Right lobe of liver (tissue), 6 donors: ENCODE data around the gene CCDC39. TPM values are rescaled to one million over a fixed set of nuclear protein-coding genes. Genes with fewer than 3 reads are reported as not detected.
A peak's percentile ranks its signal among the peaks of the same experiment; 100 is the strongest.
"Not testable (repeated sequence)": the region's sequence is repeated elsewhere in the genome, so short reads cannot be mapped to it uniquely, and the experiment has no call there.

Experiments used
- ATAC-seq, 4 donors: fragments of 200-7000 bp; cut with Tn5 transposase; one replicate each; pipeline ENCODE4 v1.9.1; 2020; ENCODE audit warnings: mild to moderate bottlenecking in 4 of 4, moderate library complexity in 4 of 4
- DNase-seq, 3 donors: peaks; one replicate each; pipeline ENCODE4 v3.0.0-alpha.2; 2020
- H3K27ac ChIP-seq, 3 donors: fragments of 200-600 bp; one replicate each; pipeline ENCODE4 v1.8.0; 2022
- H3K27me3 ChIP-seq, 2 donors: fragments of 200-600 bp; one replicate each; pipeline ENCODE4 v1.8.0; 2022
- H3K36me3 ChIP-seq, 4 donors: fragments of 200-600 bp; sonication (generic) in 1 of 4; one replicate each; pipeline versions ENCODE4 v1.5.1 to v1.8.0; 2017 to 2022; ENCODE audit warnings: control low read depth in 1 of 4
- H3K4me1 ChIP-seq, 4 donors: fragments of 200-600 bp; sonication (generic) in 1 of 4; one replicate each; pipeline versions ENCODE4 v1.5.1 to v1.8.0; 2017 to 2022; ENCODE audit warnings: control low read depth in 1 of 4
- H3K4me3 ChIP-seq, 3 donors: fragments of 200-600 bp; one replicate each; pipeline ENCODE4 v1.8.0; 2022
- H3K9me3 ChIP-seq, 4 donors: fragments of 200-600 bp; sonication (generic) in 1 of 4; one replicate each; pipeline versions ENCODE4 v1.5.1 to v1.8.0; 2017 to 2022; ENCODE audit warnings: control low read depth in 1 of 4
- CTCF ChIP-seq, 4 donors: fragments of 200-600 bp in 3 of 4; fragments of 450-650 bp in 1 of 4; IDR thresholded peaks; one replicate each; pipeline versions ENCODE4 v1.5.1 to v1.8.0; 2016 to 2022; ENCODE audit warnings: antibody characterized with exemption in 4 of 4, mild to moderate bottlenecking in 2 of 4
- POLR2A ChIP-seq: fragments of 450-650 bp; IDR thresholded peaks from one replicate; pipeline ENCODE4 v1.6.1; 2017; ENCODE audit warnings: antibody characterized with exemption, mild to moderate bottlenecking
- WGBS: methylation state at CpG from one replicate; pipeline ENCODE4 v1.1.6; 2018; ENCODE audit warnings: low coverage, low lambda C conversion rate; ENCODE audit not compliant: insufficient coverage; ENCODE audit errors: missing lambda C conversion rate; 5-methylcytosine and 5-hydroxymethylcytosine counted together
- intact Hi-C, 2 donors: fragments of 100-400 bp; cut with DNase I; formaldehyde crosslinking; loops; one replicate each; pipeline versions ENCODE4 v1.11.2 to v1.14.1; 2022
- total RNA-seq, 6 experiments: library from RNA; depleted of rRNA in 2 of 6; stranded (reverse); fragments of >200 nt in 2 of 6; fragmentation: NEBNext Ultra II Directional in 3 of 6; extraction: Animal tissue kit (Norgen Biotek cat#: 25700) in 3 of 6; gene quantifications; one replicate each; pipeline versions ENCODE4 v1.1.0 to v1.2.4, GENCODE V29; 2016 to 2023
- donor health status: DM: no; HTN: yes; CAD: no.
- donor health status: DM: no; HTN: no; CAD: no.
- donor health status: DM: no; HTN: no; CAD: no.
- donor health status: DM: no; HTN: yes; CAD: no.
- donor health status: DM: no; HTN: yes; CAD: no.

CCDC39 gene
- total RNA-seq, 6 experiments from 2014 or later = not detected

- DNase-seq = no peak
- H3K27me3 ChIP-seq = no peaks in the 10 kb centered on the region
- intact Hi-C loops = no loop called here
- H3K4me1 ChIP-seq = no peaks in the 10 kb centered on the region
- TF ChIP-seq CTCF (IDR thresholded peaks at IDR 0.05) (peak in 1 of 4 donors; percentile 9), POLR2A (no peak)
- no peak overlapping the region for H3K27ac ChIP-seq
- no peaks in the 10 kb centered on the region for H3K36me3 ChIP-seq
- H3K4me3 ChIP-seq = no peak overlapping the region
- no peaks in the 10 kb centered on the region for H3K9me3 ChIP-seq
- 56% methylated on average over 2 of the region's 2 CpGs for WGBS
- no peak for ATAC-seq
Measured at GRCh38 chr3:180594631-180595558, 84.4 kb downstream of the CCDC39 start.

DNA sequence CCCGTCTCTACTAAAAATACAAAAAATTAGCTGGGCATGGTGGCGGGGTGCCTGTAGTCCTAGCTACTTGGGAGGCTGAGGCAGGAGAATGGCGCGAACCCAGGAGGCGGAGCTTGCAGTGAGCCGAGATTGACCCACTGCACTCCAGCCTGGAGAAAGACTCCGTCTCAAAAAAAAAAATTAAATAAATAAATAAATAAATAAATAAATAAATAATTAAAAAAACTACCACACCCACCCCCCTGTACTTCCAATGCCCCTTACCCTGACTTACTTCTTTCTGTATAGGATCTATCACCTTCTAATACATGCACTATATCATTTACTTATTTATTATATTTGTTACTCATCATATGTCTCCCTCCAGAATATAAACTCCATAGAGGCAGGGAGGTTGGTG lies 85.7 kb downstream of the CCDC39 start:
- H3K4me1 ChIP-seq, H3K27me3 ChIP-seq, DNase-seq, H3K36me3 ChIP-seq, intact Hi-C loops, H3K4me3 ChIP-seq, H3K9me3 ChIP-seq, ATAC-seq, H3K27ac ChIP-seq: not testable (repeated sequence)
- WGBS = 86% methylated on average over 4 of the region's 7 CpGs

GRCh38 chr3:180590396-180590795 lies 88.9 kb downstream of the CCDC39 start:
- H3K27ac ChIP-seq = no peak overlapping the region
- intact Hi-C loops = no loop called here
- no peak overlapping the region for H3K4me3 ChIP-seq
- DNase-seq (no peak), ATAC-seq (no peak)
- H3K9me3 ChIP-seq = no peaks in the 10 kb centered on the region
- no peaks in the 10 kb centered on the region for H3K4me1 ChIP-seq
- H3K27me3 ChIP-seq = no peaks in the 10 kb centered on the region
- no peaks in the 10 kb centered on the region for H3K36me3 ChIP-seq
- TF ChIP-seq CTCF (IDR thresholded peaks at IDR 0.05) (no peak), POLR2A (no peak)
- no CpG with 5 or more reads among the region's 23 CpGs for WGBS

- Histone ChIP-seq H3K36me3 (no peaks in the 10 kb centered on the region), H3K27ac (no peak overlapping the region), H3K9me3 (no peaks in the 10 kb centered on the region), H3K27me3 (no peaks in the 10 kb centered on the region), H3K4me1 (no peaks in the 10 kb centered on the region), H3K4me3 (no peak overlapping the region)
- intact Hi-C loops = no loop called here
- TF ChIP-seq CTCF (IDR thresholded peaks at IDR 0.05) = no peak
- TF ChIP-seq POLR2A = no peak
- DNase-seq (no peak), ATAC-seq (no peak)
- WGBS = 33% methylated on average over 1 of the region's 1 CpG
Measured at GRCh38 chr3:180580934-180581333, 98.4 kb downstream of the CCDC39 start.

- ATAC-seq = no peak
- no peak overlapping the region for H3K27ac ChIP-seq
- no peak for TF ChIP-seq POLR2A
- TF ChIP-seq CTCF (IDR thresholded peaks at IDR 0.05) = no peak
- no peaks in the 10 kb centered on the region for H3K9me3 ChIP-seq
- no peaks in the 10 kb centered on the region for H3K4me1 ChIP-seq
- H3K27me3 ChIP-seq = no peaks in the 10 kb centered on the region
- no peak for DNase-seq
- 50% methylated on average over 3 of the region's 3 CpGs for WGBS
- no peaks in the 10 kb centered on the region for H3K36me3 ChIP-seq
- intact Hi-C loops = no loop called here
- no peak overlapping the region for H3K4me3 ChIP-seq
Measured at GRCh38 chr3:180575571-180575970, 103.7 kb downstream of the CCDC39 start.
